Heart right ventricle (tissue), 16 donors: ENCODE data around the gene SMARCA4. TPM values are rescaled to one million over a fixed set of nuclear protein-coding genes. Genes with fewer than 3 reads are reported as not detected.

Experiments used
- ATAC-seq, 8 donors: fragments of 200-7000 bp; cut with Tn5 transposase; one replicate each; pipeline ENCODE4 v1.9.1; 2020; ENCODE audit warnings: mild to moderate bottlenecking in 8 of 8, moderate library complexity in 8 of 8, moderate number of reproducible peaks in 1 of 8
- DNase-seq, 2 donors: peaks; one replicate each; pipeline ENCODE4 v3.0.0-alpha.2; 2020
- H3K27ac ChIP-seq, 10 donors: fragments of 200-600 bp; sonication (generic) in 2 of 10; one replicate each; pipeline versions ENCODE4 v1.5.0 to v1.8.0; 2020 to 2022; ENCODE audit warnings: mild to moderate bottlenecking in 3 of 10
- H3K27me3 ChIP-seq, 7 donors: fragments of 200-600 bp; one replicate each; pipeline ENCODE4 v1.8.0; 2021 to 2022; ENCODE audit warnings: mild to moderate bottlenecking in 2 of 7
- H3K36me3 ChIP-seq, 9 donors: fragments of 200-600 bp; sonication (generic) in 1 of 9; one replicate each; pipeline versions ENCODE4 v1.5.0 to v1.8.0; 2020 to 2022; ENCODE audit warnings: mild to moderate bottlenecking in 2 of 9
- H3K4me1 ChIP-seq, 9 donors: fragments of 200-600 bp; sonication (generic) in 1 of 9; one replicate each; pipeline versions ENCODE4 v1.5.0 to v1.8.0; 2020 to 2022; ENCODE audit warnings: mild to moderate bottlenecking in 4 of 9
- H3K4me3 ChIP-seq, 10 donors: fragments of 200-600 bp; sonication (generic) in 2 of 10; one replicate each; pipeline versions ENCODE4 v1.5.0 to v1.8.0; 2020 to 2022; ENCODE audit warnings: mild to moderate bottlenecking in 7 of 10, moderate library complexity in 2 of 10
- H3K9me3 ChIP-seq, 11 donors: fragments of 200-600 bp in 10 of 11; sonication (generic) in 2 of 11; one replicate each; pipeline versions ENCODE4 v1.5.0 to v1.8.0; 2013 to 2022; ENCODE audit warnings: mild to moderate bottlenecking in 2 of 11, control low read depth in 1 of 11, moderate library complexity in 1 of 11
- WGBS, 2 donors: extraction: QIAGEN DNeasy Blood & Tissue Kit; methylation state at CpG; one replicate each; pipeline ENCODE4 v1.1.7; 2013; ENCODE audit warnings: inconsistent platforms in 1 of 2; 5-methylcytosine and 5-hydroxymethylcytosine counted together
- intact Hi-C, 10 donors: fragments of 100-400 bp; cut with DNase I; formaldehyde crosslinking; loops; one replicate each; pipeline versions ENCODE4 v1.11.1 to v1.14.2; 2022
- polyA plus RNA-seq, 2 donors: library from polyadenylated mRNA; stranded (reverse); fragments of 200-250 nt; gene quantifications; one replicate each; pipeline ENCODE4 v1.2.3, GENCODE V29; 2013
- total RNA-seq, 10 donors: library from RNA; stranded (reverse); fragmentation: NEBNext Ultra II Directional in 3 of 10; extraction: Animal tissue kit (Norgen Biotek cat#: 25700) in 3 of 10; gene quantifications; one replicate each; pipeline versions ENCODE4 v1.2.1 to v1.2.4, GENCODE V29; 2021 to 2023
- TF ChIP-seq, protein P1 (sequence below), 9 donors: fragments of 200-600 bp; sonication (generic) in 2 of 9; IDR thresholded peaks; one replicate each; pipeline versions ENCODE4 v1.5.0 to v1.8.0; 2021 to 2022; ENCODE audit warnings: antibody characterized with exemption in 9 of 9, mild to moderate bottlenecking in 5 of 9, moderate library complexity in 1 of 9
- donor health status: Arrhythmogenic right ventricular cardiomyopathy.
- donor health status: ischemic (EF 13 %, LVEDD 7.1; RV severe dilation, severe dysfunction).
- donor health status: healthy with polysubstance abuse.
- donor health status: DM: no; HTN: yes; CAD: no.
- donor health status: DM: no; HTN: no; CAD: no.
- donor health status: ischemic (EF 25% LVEDD 6.9; RV normal size, moderate dysfunction).
- donor health status: ischemic (EF 25% LVEDD 5.7; RV mildly dilated, moderate dysfunction).
- donor health status: healthy.
- donor health status: DM: yes; HTN: yes; CAD: no.
- donor health status: Ischemic cardiomyopathy.
- donor health status: ischemic (EF 35%, LVEDD 5.7; RV mildly dilated, moderate dysfunction).
- donor health status: nonischemic (EF 11% LVEDD 7.7; RV severe dilation, severe dysfunction).
- donor health status: DM: yes; HTN: yes; CAD: no.
- donor health status: PGD.
- donor health status: ischemic (EF 29% LVEDD 5.4; RV normal size, mild dysfunction).
- donor health status: nonischemic (EF 23%, LVEDD 6.1; RV moderate dilation, normal function).

The SMARCA4 gene
- total and polyA plus RNA-seq, 12 donors = 35.2 to 64.8 (median 44.5) TPM

DNA sequence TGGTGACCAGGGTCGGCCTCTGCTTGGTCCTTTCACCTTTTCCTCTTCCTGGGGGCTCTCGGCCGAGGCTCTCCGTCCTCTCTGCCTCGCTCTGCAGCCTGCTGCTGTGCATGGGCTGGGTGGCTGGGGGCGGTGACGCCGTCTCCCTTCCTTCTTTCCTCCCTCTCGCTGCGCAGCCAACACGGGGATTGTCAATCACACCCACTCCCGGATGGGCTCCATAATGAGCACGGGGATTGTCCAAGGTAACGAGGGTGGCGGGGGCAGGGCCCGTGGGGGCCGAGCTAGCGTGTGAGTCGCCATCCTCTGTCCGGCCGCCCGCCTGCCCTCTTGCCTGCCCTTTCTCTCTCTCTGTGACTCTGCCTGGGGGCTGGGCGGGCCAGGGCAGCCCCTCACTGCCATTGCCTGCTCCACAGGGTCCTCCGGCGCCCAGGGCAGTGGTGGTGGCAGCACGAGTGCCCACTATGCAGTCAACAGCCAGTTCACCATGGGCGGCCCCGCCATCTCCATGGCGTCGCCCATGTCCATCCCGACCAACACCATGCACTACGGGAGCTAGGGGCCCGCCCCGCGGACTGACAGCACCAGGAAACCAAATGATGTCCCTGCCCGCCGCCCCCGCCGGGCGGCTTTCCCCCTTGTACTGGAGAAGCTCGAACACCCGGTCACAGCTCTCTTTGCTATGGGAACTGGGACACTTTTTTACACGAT, 39.5 kb upstream of the SMARCA4 start:
- Histone ChIP-seq H3K36me3 (peaks cover 0 to 94% (median 14%) of the 10 kb centered on the region in 9 donors), H3K9me3 (no peaks in the 10 kb centered on the region), H3K4me1 (no peaks in the 10 kb centered on the region), H3K4me3 (no peak overlapping the region), H3K27me3 (no peaks in the 10 kb centered on the region), H3K27ac (no peak overlapping the region)
- TF ChIP-seq, protein P1, sequence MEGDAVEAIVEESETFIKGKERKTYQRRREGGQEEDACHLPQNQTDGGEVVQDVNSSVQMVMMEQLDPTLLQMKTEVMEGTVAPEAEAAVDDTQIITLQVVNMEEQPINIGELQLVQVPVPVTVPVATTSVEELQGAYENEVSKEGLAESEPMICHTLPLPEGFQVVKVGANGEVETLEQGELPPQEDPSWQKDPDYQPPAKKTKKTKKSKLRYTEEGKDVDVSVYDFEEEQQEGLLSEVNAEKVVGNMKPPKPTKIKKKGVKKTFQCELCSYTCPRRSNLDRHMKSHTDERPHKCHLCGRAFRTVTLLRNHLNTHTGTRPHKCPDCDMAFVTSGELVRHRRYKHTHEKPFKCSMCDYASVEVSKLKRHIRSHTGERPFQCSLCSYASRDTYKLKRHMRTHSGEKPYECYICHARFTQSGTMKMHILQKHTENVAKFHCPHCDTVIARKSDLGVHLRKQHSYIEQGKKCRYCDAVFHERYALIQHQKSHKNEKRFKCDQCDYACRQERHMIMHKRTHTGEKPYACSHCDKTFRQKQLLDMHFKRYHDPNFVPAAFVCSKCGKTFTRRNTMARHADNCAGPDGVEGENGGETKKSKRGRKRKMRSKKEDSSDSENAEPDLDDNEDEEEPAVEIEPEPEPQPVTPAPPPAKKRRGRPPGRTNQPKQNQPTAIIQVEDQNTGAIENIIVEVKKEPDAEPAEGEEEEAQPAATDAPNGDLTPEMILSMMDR (IDR thresholded peaks at IDR 0.05) = no peak
- ATAC-seq = peak in 3 of 8 donors; percentile 6 to 17 (median 7)
- no peak for DNase-seq
- WGBS, 2 donors = 88 to 89% methylated on average over 43 of the region's 43 CpGs
- intact Hi-C loops = loop anchor here in 1 of 10 donors (10.0 kb wide), 1 partner anchor 47 kb away; the partner anchor contains the start of gene CARM1

DNA sequence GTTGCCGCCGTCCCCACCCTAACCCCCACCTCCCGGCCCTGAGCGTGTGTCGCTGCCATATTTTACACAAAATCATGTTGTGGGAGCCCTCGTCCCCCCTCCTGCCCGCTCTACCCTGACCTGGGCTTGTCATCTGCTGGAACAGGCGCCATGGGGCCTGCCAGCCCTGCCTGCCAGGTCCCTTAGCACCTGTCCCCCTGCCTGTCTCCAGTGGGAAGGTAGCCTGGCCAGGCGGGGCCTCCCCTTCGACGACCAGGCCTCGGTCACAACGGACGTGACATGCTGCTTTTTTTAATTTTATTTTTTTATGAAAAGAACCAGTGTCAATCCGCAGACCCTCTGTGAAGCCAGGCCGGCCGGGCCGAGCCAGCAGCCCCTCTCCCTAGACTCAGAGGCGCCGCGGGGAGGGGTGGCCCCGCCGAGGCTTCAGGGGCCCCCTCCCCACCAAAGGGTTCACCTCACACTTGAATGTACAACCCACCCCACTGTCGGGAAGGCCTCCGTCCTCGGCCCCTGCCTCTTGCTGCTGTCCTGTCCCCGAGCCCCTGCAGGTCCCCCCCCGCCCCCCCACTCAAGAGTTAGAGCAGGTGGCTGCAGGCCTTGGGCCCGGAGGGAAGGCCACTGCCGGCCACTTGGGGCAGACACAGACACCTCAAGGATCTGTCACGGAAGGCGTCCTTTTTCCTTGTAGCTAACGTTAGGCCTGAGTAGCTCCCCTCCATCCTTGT, 38.8 kb upstream of the SMARCA4 start:
- WGBS, 2 donors = 77 to 81% methylated on average over 33 of the region's 33 CpGs
- Histone ChIP-seq H3K4me3 (no peak overlapping the region), H3K36me3 (peaks cover 0 to 87% (median 14%) of the 10 kb centered on the region in 9 donors), H3K27ac (no peak overlapping the region), H3K9me3 (no peaks in the 10 kb centered on the region), H3K4me1 (peaks cover 0 to under 1% (median 0%) of the 10 kb centered on the region in 9 donors), H3K27me3 (no peaks in the 10 kb centered on the region)
- ATAC-seq (peak in 2 of 8 donors; percentile 2 to 3), DNase-seq (no peak)
- intact Hi-C loops = loop anchor here in 1 of 10 donors (10.0 kb wide), 1 partner anchor 47 kb away; the partner anchor contains the start of gene CARM1
- TF ChIP-seq, protein P1 (IDR thresholded peaks at IDR 0.05) = no peak

DNA sequence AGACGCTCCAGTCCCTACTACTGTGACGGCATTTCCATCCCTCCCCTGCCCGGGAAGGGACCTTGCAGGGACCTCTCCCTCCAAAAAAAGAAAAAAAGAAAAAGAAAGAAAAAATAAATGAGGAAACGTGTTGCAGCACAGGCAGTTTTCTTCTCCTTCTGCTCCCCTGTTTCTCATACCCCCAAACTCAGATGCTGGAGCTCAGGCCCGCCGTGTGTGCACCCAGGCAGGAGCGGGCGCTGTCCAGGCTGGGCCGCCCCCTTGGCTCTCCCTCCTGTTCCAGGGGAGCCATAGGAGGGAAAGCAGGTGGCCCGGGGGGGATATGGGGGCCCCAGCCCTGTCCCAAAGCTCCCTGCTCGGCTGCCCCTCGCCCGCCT, 38.2 kb upstream of the SMARCA4 start:
- DNase-seq = no peak
- H3K36me3 ChIP-seq = peaks cover 0 to 83% (median 14%) of the 10 kb centered on the region in 9 donors
- WGBS, 2 donors = 89 to 90% methylated on average over 13 of the region's 13 CpGs
- H3K27ac ChIP-seq = no peak overlapping the region
- no peaks in the 10 kb centered on the region for H3K9me3 ChIP-seq
- TF ChIP-seq, protein P1 (IDR thresholded peaks at IDR 0.05) = no peak
- no peaks in the 10 kb centered on the region for H3K27me3 ChIP-seq
- no peak overlapping the region for H3K4me3 ChIP-seq
- ATAC-seq = no peak
- H3K4me1 ChIP-seq = peaks cover 2 to 6% (median 5%) of the 10 kb centered on the region in 9 donors
- intact Hi-C loops = loop anchor here in 1 of 10 donors (10.0 kb wide), 1 partner anchor 48 kb away; the partner anchor contains the start of gene CARM1

DNA sequence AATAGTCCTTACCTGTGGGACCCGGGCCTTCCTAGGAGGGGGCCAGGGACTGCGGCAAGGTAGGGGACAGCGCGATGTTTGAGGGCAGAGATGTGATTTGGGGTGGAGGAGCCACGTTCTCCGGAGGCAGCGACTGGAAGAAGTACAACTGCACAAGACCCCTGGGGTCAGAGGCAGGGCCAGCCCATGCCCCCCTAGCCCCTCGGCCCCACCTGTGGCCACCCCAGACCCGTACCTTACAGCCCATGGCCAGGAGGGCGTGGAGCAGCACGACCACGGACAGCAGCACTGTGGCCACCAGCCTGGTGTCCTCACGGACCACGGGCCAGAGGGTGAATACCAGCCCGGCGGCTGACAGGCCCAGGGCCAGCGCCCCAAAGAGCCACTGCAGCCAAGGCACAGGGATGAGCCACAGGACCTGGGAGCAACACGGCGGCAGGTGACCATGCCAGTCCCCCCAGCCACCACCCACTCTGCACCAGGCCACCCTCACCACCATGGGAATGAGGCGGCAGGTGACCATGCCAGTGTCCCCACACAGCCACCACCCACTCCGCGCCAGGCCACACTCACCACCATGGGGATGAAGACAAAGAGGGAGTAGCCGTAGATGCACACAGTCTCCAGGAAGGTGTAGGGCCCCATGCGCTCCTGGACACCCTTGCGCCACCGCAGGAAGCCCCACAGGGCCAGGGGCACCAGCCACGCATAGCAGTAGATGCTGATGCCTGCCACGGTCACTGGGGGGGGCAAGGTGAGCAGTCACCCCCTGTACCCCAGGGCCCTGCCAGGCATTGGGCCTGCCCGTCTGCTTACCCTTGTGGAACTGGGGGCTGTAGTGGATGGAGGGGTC, 37.3 kb upstream of the SMARCA4 start:
- TF ChIP-seq, protein P1 (IDR thresholded peaks at IDR 0.05) = no peak
- Histone ChIP-seq H3K4me3 (no peak overlapping the region), H3K27ac (no peak overlapping the region), H3K36me3 (peaks cover 0 to 74% (median 14%) of the 10 kb centered on the region in 9 donors), H3K4me1 (peaks cover 5 to 11% (median 9%) of the 10 kb centered on the region in 9 donors), H3K27me3 (no peaks in the 10 kb centered on the region), H3K9me3 (no peaks in the 10 kb centered on the region)
- 93 to 95% methylated on average over 28 to 29 of the region's 29 CpGs for WGBS, 2 donors
- no peak for ATAC-seq
- DNase-seq = no peak
- intact Hi-C loops = loop anchor here in 1 of 10 donors (10.0 kb wide), 1 partner anchor 49 kb away; the partner anchor contains the start of gene CARM1
